Activated CD4-positive, alpha-beta T cell treated with anti-CD3 and anti-CD28 coated beads, Interleukin-2, Interleukin-4, amounts not matched to agents 100 ng/mL and 50 ng/mL, durations not matched to agents 16 hours and 8 hours (primary cell): ENCODE results near the gene WDR64.
"Not testable (repeated sequence)": the region's sequence is repeated elsewhere in the genome, so short reads cannot be mapped to it uniquely, and the experiment has no call there.

Experiments used
- DNase-seq: peaks from one replicate; pipeline ENCODE4 v3.0.0-alpha.2; 2020; ENCODE audit warnings: low spot score

WDR64 gene

GRCh38 chr1:241658081-241658793 lies 6.2 kb downstream of the WDR64 start:
- no peak for DNase-seq

- DNase-seq = not testable (repeated sequence)
Measured at GRCh38 chr1:241659016-241659415, 6.9 kb downstream of the WDR64 start.

- no peak for DNase-seq
Measured at GRCh38 chr1:241660424-241660972, 8.4 kb downstream of the WDR64 start.

GRCh38 chr1:241666419-241666818 lies 14.3 kb downstream of the WDR64 start:
- DNase-seq = no peak

- no peak for DNase-seq
Measured at GRCh38 chr1:241672301-241672700, 20.2 kb downstream of the WDR64 start.

- no peak for DNase-seq
Measured at GRCh38 chr1:241674805-241675384, 22.8 kb downstream of the WDR64 start.

GRCh38 chr1:241675983-241676382 lies 23.9 kb downstream of the WDR64 start:
- no peak for DNase-seq

- peak; percentile 36 for DNase-seq
Measured at GRCh38 chr1:241677201-241677600, 25.1 kb downstream of the WDR64 start.

- no peak for DNase-seq
Measured at GRCh38 chr1:241678536-241678935, 26.5 kb downstream of the WDR64 start.

GRCh38 chr1:241679404-241679803 lies 27.3 kb downstream of the WDR64 start:
- DNase-seq = no peak

- DNase-seq = no peak
Measured at GRCh38 chr1:241679961-241680360, 27.9 kb downstream of the WDR64 start.

GRCh38 chr1:241681861-241682448 lies 29.9 kb downstream of the WDR64 start:
- DNase-seq = not testable (repeated sequence)

GRCh38 chr1:241682921-241683320 lies 30.8 kb downstream of the WDR64 start:
- no peak for DNase-seq

- no peak for DNase-seq
Measured at GRCh38 chr1:241684108-241684507, 32.0 kb downstream of the WDR64 start.

- no peak for DNase-seq
Measured at GRCh38 chr1:241688940-241689368, 36.9 kb downstream of the WDR64 start.

- no peak for DNase-seq
Measured at GRCh38 chr1:241695246-241696171, 43.4 kb downstream of the WDR64 start.

- DNase-seq = no peak
Measured at GRCh38 chr1:241696172-241696814, 44.2 kb downstream of the WDR64 start.

- DNase-seq = no peak
Measured at GRCh38 chr1:241696815-241697639, 44.9 kb downstream of the WDR64 start.

- no peak for DNase-seq
Measured at GRCh38 chr1:241697640-241698018, 45.5 kb downstream of the WDR64 start.

GRCh38 chr1:241698177-241698576 lies 46.1 kb downstream of the WDR64 start:
- DNase-seq = no peak
